ENCODE data around the gene RYK. TPM values are rescaled to one million over a fixed set of nuclear protein-coding genes. Genes with fewer than 3 reads are reported as not detected.

The RYK gene
- total and polyA plus RNA-seq, 2 donors (not counting 1 experiment from before 2014, with no cell fraction given) = 60.6 to 112 TPM

DNA sequence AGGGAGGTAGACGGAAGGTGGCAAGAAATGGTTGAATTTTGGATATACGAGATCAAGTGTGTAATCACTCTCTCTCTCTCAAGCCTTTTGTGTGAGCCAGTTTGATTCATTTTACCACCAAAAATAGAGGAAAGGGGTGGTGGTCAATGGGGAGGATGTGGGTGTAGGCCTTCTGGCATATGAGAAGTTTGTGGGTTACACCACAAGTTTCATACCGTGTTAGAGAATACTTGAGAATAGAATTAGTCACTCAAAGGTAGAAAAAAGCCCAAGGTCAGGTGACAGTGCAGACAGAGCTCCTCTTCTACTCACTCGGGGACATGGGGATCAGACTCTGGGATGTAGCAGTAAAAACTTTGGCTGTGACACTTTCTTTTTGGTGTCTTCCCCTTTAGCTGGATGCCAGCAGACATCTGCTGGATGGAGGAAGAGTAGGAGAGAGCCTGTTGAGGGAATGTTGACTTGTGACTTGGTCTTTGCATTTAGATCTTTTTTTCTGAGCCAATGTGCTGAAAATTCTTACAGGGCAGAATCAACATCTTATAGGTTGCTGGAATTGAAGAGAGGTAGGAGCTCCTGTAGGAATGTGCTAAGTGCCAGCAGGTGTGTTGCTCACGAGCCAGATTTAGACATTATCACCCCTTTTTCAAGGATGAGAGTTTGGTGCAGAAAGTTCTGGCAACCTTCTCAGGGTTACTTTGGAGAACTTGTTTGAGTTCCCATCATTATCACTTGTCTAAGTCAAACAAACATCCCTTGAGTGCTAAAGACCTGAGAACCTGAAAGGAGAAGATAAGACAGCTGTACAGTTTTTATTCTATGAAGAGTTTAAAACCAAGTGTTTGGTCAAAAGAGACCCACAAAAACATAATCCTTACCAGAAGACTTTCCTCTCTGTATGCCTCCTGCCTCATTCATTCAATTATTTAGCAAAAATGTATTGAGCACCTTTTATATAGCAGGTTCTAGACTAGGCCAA, 43.9 kb upstream of the RYK start:
- peaks cover 6% of the 10 kb centered on the region for H3K4me1 ChIP-seq (ENCODE audit: control insufficient read depth, extremely low read depth, insufficient read depth, low read length)

DNA sequence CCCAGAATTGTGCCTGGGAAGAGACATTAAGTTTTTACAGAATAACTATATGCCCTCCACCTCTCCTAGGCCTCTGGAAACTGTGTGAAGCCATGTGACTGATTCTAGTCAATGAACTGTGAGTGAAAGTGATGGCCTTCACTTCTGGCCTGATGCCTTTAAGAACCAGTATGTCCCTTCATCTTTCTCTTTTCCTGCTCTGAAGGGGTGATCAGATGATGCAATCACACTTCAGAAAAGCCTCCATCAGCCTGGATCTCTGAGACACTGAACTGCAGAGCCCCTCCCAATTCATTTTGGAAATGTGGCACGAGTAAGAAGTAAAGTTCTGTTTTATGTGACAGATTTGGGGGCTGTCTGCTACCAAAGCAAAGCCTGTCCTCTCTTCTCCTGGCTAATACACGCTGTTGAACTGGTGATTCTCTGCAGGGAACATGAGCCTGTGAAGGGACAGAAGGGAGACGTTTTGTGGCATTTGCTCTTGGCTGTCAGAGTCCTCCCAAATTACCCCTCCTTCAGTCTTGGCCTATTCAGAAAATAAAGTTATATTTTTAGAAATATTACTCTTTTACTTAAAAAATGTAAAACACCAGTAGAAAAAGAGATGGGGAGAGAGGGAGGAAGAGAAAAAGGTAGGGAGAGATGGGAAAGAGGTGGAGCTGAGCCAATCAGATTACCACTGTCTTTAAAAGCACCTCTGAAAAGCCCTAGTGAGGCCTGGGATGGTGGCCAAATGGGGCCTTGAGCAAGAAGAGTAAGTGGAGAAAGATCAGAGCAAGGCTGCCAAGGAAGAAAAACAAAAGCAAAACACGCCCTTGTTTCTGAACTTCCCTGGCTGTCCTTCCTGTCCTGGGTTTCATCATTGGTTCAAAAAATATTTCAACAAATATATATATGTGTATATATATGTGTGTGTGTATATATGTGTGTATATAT, 40.9 kb upstream of the RYK start:
- peak overlapping the region; percentile 75 for H2AFZ ChIP-seq (ENCODE audit: low read length)
- H3K4me2 ChIP-seq (ENCODE audit: extremely low read depth, insufficient read depth, low read length) = no peak overlapping the region

More for the DNA sequence above, 43.9 kb upstream of the RYK start:
- H2AFZ ChIP-seq (ENCODE audit: low read length) = no peak overlapping the region
- no peak for TF ChIP-seq EZH2 (IDR thresholded peaks at IDR 0.05; ENCODE audit: low read length, missing control alignments)
- TF ChIP-seq, protein P1, sequence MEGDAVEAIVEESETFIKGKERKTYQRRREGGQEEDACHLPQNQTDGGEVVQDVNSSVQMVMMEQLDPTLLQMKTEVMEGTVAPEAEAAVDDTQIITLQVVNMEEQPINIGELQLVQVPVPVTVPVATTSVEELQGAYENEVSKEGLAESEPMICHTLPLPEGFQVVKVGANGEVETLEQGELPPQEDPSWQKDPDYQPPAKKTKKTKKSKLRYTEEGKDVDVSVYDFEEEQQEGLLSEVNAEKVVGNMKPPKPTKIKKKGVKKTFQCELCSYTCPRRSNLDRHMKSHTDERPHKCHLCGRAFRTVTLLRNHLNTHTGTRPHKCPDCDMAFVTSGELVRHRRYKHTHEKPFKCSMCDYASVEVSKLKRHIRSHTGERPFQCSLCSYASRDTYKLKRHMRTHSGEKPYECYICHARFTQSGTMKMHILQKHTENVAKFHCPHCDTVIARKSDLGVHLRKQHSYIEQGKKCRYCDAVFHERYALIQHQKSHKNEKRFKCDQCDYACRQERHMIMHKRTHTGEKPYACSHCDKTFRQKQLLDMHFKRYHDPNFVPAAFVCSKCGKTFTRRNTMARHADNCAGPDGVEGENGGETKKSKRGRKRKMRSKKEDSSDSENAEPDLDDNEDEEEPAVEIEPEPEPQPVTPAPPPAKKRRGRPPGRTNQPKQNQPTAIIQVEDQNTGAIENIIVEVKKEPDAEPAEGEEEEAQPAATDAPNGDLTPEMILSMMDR (conservative IDR thresholded peaks at IDR 0.05 in 1 of 2, IDR thresholded peaks at IDR 0.05 in 1 of 2; ENCODE audit: low read depth in 1 of 2, low read length in 2 of 2) = no peak
- H3K79me2 ChIP-seq (ENCODE audit: control insufficient read depth, insufficient read depth, low read length) = no peaks in the 10 kb centered on the region
- H3K9me3 ChIP-seq (ENCODE audit: control insufficient read depth, insufficient read depth, low read depth, low read length) = no peaks in the 10 kb centered on the region
- H3K27ac ChIP-seq (ENCODE audit: insufficient read depth, low read length) = no peak overlapping the region
- H4K20me1 ChIP-seq (ENCODE audit: control insufficient read depth, extremely low read depth, insufficient read depth, low read length) = no peaks in the 10 kb centered on the region
- H3K9ac ChIP-seq (ENCODE audit: insufficient read depth, low read length) = no peak overlapping the region
- H3K4me2 ChIP-seq (ENCODE audit: extremely low read depth, insufficient read depth, low read length) = no peak overlapping the region
- peak in 1 of 2 donors; percentile 50 for DNase-seq (ENCODE audit: low read depth in 2 of 2)
- H3K4me3 ChIP-seq (replicated peaks in 1 of 4; ENCODE audit: control extremely low read depth in 1 of 4, insufficient read depth in 1 of 4, low read depth in 3 of 4, low read length in 4 of 4) = no peak overlapping the region
- H3K27me3 ChIP-seq (ENCODE audit: control insufficient read depth, insufficient read depth, low read length) = no peaks in the 10 kb centered on the region
- H3K36me3 ChIP-seq (ENCODE audit: control insufficient read depth, insufficient read depth, low read length) = no peaks in the 10 kb centered on the region

More for the DNA sequence above, 40.9 kb upstream of the RYK start:
- Histone ChIP-seq H3K27me3 (ENCODE audit: control insufficient read depth, insufficient read depth, low read length) (no peaks in the 10 kb centered on the region), H3K27ac (ENCODE audit: insufficient read depth, low read length) (no peak overlapping the region), H3K79me2 (ENCODE audit: control insufficient read depth, insufficient read depth, low read length) (no peaks in the 10 kb centered on the region), H3K9ac (ENCODE audit: insufficient read depth, low read length) (no peak overlapping the region), H3K9me3 (ENCODE audit: control insufficient read depth, insufficient read depth, low read depth, low read length) (no peaks in the 10 kb centered on the region), H3K4me3 (replicated peaks in 1 of 4; ENCODE audit: control extremely low read depth in 1 of 4, insufficient read depth in 1 of 4, low read depth in 3 of 4, low read length in 4 of 4) (no peak overlapping the region), H3K4me1 (ENCODE audit: control insufficient read depth, extremely low read depth, insufficient read depth, low read length) (peaks cover 6% of the 10 kb centered on the region), H3K36me3 (ENCODE audit: control insufficient read depth, insufficient read depth, low read length) (no peaks in the 10 kb centered on the region), H4K20me1 (ENCODE audit: control insufficient read depth, extremely low read depth, insufficient read depth, low read length) (no peaks in the 10 kb centered on the region)
- TF ChIP-seq, protein P1 (conservative IDR thresholded peaks at IDR 0.05 in 1 of 2, IDR thresholded peaks at IDR 0.05 in 1 of 2; ENCODE audit: low read depth in 1 of 2, low read length in 2 of 2) = no peak
- no peak for TF ChIP-seq EZH2 (IDR thresholded peaks at IDR 0.05; ENCODE audit: low read length, missing control alignments)
- DNase-seq (ENCODE audit: low read depth in 2 of 2) = peak; percentile 75 to 93
